IPS-15b (cell line): ENCODE results near the gene CLEC4E.
A peak's percentile ranks its signal among the peaks of the same experiment; 100 is the strongest.
"Not testable (repeated sequence)": the region's sequence is repeated elsewhere in the genome, so short reads cannot be mapped to it uniquely, and the experiment has no call there.

Experiments
- H3K27me3 ChIP-seq: one replicate; pipeline ENCODE4 v1.6.1; 2013; ENCODE audit warnings: low read length; ENCODE audit not compliant: control insufficient read depth, insufficient read depth
- H3K36me3 ChIP-seq: one replicate; pipeline ENCODE4 v1.6.1; 2013; ENCODE audit warnings: low read length; ENCODE audit not compliant: control insufficient read depth, insufficient read depth
- H3K4me1 ChIP-seq: one replicate; pipeline ENCODE4 v1.6.1; 2013; ENCODE audit warnings: mild to moderate bottlenecking, low read length; ENCODE audit not compliant: control insufficient read depth, insufficient read depth
- H3K4me3 ChIP-seq: one replicate; pipeline ENCODE4 v1.5.1; 2013; ENCODE audit warnings: low read depth, low read length
- H3K9ac ChIP-seq: one replicate; pipeline ENCODE4 v1.6.1; 2013; ENCODE audit warnings: low read depth, mild to moderate bottlenecking, low read length
- H3K9me3 ChIP-seq: one replicate; pipeline ENCODE4 v1.6.1; 2013; ENCODE audit warnings: mild to moderate bottlenecking, low read length; ENCODE audit not compliant: control insufficient read depth, insufficient read depth

CLEC4E gene, protein sequence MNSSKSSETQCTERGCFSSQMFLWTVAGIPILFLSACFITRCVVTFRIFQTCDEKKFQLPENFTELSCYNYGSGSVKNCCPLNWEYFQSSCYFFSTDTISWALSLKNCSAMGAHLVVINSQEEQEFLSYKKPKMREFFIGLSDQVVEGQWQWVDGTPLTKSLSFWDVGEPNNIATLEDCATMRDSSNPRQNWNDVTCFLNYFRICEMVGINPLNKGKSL

DNA sequence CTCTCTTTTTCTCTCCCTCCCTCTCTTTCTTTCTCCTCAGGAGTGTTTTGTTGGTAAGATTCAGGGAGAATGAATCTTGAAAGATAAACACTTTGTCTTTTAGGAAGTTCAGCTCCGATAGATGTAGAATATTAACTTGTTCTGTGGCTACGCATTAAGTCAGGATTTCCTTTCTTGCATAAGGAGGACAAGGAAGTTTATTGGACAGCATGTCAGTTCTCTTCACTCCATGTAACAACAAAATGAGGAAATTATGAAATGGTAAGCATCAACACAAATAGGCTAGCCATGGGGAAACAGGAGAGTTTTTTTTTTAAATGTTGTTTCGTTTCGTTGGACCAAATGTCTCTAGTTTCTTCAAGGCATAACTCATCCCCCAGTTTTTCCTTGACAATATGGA lies at the start of gene CLEC4E:
Gene CLEC4E, minus strand, starts transcription at position 75 of the 400 bp plus-strand sequence. CDS start 108 bp downstream, outside the sequence.
- not testable (repeated sequence) for H3K9ac ChIP-seq, H3K36me3 ChIP-seq, H3K4me3 ChIP-seq, H3K9me3 ChIP-seq, H3K4me1 ChIP-seq, H3K27me3 ChIP-seq

DNA sequence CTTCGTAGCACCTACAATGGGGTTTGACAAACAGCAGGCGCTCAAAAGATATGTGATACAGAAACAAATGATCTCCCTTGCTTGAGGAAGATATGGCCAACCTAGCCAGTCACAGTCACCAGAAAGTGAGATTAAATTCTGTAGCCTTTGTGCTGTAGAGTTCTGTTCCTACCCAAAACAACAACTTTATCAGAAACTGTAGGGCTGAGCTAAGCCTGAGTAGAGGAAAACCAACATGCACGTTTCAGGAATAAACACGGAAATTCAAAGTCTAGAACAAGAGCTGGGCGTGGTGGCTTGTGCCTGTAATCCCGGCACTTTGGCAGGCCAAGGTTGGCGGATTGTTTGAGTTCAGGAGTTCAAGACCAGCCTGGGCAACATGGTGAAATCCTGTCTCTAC lies 49.0 kb upstream of the CLEC4E start:
- Histone ChIP-seq H3K9me3 (no peaks in the 10 kb centered on the region), H3K9ac (no peak overlapping the region), H3K27me3 (no peaks in the 10 kb centered on the region), H3K4me3 (no peak overlapping the region), H3K36me3 (no peaks in the 10 kb centered on the region), H3K4me1 (peaks cover 5% of the 10 kb centered on the region)

DNA sequence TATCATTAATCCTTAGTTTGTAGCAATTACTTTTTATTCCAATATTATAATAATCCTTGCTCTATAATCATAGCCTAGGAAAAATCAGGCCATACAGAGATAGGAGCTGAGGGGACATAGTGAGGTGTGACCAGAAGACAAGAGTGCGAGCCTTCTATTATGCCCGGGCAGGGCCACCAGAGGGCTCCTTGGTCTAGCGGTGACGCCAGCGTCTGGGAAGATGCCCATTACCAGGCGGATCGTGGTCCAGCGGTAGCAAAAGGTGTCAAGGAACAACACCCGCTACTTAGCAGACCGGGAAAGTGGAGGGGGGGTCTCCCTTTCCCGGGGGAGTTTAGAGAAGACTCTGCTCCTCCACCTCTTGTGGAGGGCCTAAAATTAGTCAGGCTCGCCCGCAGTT lies 43.8 kb upstream of the CLEC4E start:
- not testable (repeated sequence) for H3K9ac ChIP-seq, H3K4me3 ChIP-seq, H3K27me3 ChIP-seq, H3K36me3 ChIP-seq, H3K4me1 ChIP-seq, H3K9me3 ChIP-seq

DNA sequence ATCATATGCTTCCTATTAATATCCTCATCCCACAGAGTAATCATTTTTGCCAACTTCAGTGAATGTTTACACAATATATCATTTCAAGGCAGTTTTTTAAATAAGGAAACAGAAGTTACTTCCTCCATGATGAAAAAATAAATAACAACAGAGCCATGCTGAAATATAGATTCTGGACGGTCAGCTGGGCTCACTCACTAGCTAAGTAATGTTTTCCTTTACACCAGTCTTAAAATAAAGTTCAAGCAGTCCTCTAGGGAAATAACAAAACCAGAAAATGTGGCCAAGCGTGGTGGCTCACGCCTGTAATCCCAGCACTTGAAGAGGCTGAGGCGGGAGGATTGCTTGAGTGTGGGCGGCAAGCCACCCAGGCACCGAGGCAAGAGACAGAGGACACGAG lies 43.3 kb upstream of the CLEC4E start:
- Histone ChIP-seq H3K9me3 (no peaks in the 10 kb centered on the region), H3K36me3 (no peaks in the 10 kb centered on the region), H3K27me3 (no peaks in the 10 kb centered on the region), H3K4me3 (no peak overlapping the region), H3K9ac (no peak overlapping the region), H3K4me1 (no peaks in the 10 kb centered on the region)

DNA sequence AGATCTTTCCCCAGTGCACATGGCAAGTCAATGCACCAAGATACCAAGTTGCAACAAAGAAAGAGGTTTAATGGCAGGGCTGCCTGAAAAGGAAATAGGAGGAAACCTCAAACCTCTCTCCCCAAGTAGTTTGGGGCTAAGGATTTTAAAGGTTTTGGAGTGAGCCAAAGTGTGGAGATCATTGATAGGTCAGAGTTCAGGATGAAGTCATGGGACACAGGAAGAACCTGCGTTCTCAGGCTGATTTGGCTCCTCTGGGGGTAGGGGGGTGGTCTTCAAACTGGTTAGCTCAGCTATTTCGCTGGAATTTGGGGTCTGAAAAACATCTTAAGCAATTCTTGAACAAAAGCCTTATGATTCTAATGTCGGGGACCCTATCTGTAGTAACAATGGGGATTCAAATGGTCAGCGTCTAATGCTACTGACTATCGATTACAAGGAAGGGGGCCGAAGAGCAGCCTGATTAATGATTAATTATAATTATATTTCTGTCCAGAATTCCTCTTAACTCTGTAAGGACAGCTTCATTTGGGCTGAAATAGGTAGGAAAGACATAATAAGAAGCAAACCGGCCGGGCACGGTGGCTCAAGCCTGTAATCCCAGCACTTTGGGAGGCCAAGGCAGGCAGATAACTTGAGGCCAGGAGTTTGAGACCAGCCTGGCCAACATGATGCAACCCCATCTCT lies 40.5 kb upstream of the CLEC4E start:
- no peaks in the 10 kb centered on the region for H3K9me3 ChIP-seq
- no peaks in the 10 kb centered on the region for H3K27me3 ChIP-seq
- no peaks in the 10 kb centered on the region for H3K36me3 ChIP-seq
- H3K9ac ChIP-seq, result no peak overlapping the region
- no peak overlapping the region for H3K4me3 ChIP-seq
- H3K4me1 ChIP-seq, result no peaks in the 10 kb centered on the region

DNA sequence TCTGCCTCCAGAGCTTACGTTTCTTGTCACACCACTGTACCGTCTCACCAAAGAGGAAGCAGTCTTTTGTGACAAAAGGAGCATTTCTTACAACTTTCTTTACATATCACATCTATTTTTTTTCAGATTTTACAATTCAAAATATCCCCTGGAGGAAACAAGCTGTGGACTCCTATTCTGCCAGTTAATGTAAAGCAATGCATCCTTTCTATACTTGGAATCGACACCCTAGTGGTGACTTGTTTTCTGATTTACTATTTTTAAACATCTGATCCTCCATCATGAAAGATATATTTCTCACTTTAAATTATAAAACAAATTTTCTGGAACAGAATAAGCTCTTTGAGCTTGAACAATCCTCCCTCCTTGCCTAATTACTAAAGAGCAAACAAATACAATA lies 37.2 kb upstream of the CLEC4E start:
- H3K9me3 ChIP-seq, result no peaks in the 10 kb centered on the region
- no peaks in the 10 kb centered on the region for H3K27me3 ChIP-seq
- no peaks in the 10 kb centered on the region for H3K36me3 ChIP-seq
- H3K9ac ChIP-seq, result peak overlapping the region; percentile 3
- H3K4me3 ChIP-seq, result no peak overlapping the region
- no peaks in the 10 kb centered on the region for H3K4me1 ChIP-seq

DNA sequence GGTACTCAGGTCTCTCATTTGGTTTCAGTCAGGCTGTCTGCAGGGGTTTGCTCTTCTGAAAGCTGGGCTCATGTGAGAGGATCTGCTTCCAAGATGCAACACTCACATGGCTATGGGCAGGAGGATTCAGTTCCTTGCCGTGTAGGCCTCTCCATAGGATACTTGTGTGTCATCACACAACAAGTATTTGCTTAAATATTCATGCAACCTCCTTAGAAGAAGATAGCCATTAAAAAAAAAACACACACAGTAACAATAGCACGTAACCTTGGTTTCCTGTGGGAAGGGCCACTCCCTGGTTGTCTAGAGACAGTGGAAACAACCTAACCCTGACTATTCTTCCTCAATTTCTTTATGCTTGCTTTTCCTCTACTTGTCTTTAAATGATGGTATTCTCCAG lies 31.8 kb upstream of the CLEC4E start:
- no peak overlapping the region for H3K9ac ChIP-seq
- peaks cover 3% of the 10 kb centered on the region for H3K9me3 ChIP-seq
- no peaks in the 10 kb centered on the region for H3K27me3 ChIP-seq
- H3K36me3 ChIP-seq, result no peaks in the 10 kb centered on the region
- H3K4me1 ChIP-seq, result no peaks in the 10 kb centered on the region
- no peak overlapping the region for H3K4me3 ChIP-seq

DNA sequence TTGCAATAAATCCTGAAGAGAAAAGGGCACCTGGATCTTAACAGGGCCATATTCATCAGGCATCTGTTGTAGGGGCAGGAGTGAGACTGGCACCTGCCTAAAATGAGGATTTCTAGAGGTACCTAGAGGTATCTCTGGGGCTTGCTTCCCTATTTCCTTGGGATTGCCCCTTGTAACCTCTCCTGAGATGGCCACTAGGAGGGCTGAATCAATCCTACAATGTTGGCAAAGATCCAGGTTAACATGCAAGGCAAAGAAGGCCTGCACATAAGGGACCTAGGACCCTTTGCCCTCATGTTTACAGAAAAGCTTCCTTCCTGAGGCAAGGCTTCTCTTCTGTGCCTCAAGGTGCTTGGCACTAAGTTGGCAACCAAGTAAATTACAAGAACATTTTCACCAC lies 25.8 kb upstream of the CLEC4E start:
- H3K9me3 ChIP-seq, result peaks cover 3% of the 10 kb centered on the region
- H3K36me3 ChIP-seq, result no peaks in the 10 kb centered on the region
- no peak overlapping the region for H3K9ac ChIP-seq
- H3K27me3 ChIP-seq, result no peaks in the 10 kb centered on the region
- peaks cover 21% of the 10 kb centered on the region for H3K4me1 ChIP-seq
- H3K4me3 ChIP-seq, result no peak overlapping the region

DNA sequence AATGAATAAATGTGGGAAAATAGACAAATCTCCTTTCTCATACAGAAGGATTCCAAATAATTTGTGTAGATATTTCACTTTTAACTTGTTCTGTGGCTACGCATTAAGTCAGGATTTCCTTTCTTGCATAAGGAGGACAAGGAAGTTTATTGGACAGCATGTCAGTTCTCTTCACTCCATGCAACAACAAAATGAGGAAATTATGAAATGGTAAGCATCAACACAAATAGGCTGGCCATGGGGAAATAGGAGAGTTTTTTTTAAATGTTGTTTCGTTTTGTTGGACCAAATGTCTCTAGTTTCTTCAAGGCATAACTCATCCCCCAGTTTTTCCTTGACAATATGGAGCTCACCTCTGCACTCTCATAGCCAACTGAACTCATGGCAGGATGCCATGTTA lies 25.3 kb upstream of the CLEC4E start:
- peaks cover 21% of the 10 kb centered on the region for H3K4me1 ChIP-seq
- H3K36me3 ChIP-seq, H3K4me3 ChIP-seq, H3K9me3 ChIP-seq, H3K27me3 ChIP-seq, H3K9ac ChIP-seq: not testable (repeated sequence)

DNA sequence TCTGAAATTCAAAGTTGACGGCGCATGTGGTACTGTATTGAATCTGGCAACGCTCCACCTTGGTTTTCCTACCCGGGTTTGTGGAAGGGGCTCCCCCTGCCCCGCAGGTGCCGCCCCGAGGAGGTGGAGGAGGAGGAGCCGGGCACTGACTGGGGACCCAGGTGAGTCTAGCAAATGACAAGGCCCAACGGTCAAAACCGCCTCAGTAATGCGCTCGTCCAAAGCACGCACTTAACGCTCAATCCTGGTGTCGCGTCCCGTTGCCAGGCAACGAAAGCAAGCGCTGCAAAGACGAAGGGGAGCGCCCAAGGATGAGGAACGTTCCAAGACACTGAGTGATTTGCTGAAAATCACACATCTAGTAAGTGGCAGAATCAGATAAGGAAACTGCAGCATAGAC lies 24.0 kb upstream of the CLEC4E start:
- Histone ChIP-seq H3K9me3 (peaks cover 3% of the 10 kb centered on the region), H3K4me3 (peak overlapping the region; percentile 24), H3K27me3 (no peaks in the 10 kb centered on the region)

DNA sequence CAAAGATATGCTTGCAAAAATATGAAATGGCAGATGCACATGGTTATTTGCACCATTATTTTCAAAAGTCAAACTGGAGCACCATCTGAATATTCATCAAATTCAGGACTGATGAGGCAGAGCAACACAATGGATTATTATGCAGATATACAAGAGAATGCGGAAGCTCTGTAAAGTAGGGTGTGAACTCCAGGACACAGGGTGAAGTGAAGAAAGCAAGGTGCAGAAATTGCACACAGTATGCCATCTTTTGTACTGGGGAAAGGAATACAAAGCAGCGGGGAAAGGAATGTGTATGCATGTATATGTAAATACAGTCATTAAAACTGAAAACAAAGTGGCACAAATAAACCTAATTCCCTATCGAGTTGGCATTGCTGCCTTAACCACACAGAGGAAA lies 22.7 kb upstream of the CLEC4E start:
- no peaks in the 10 kb centered on the region for H3K36me3 ChIP-seq
- H3K4me3 ChIP-seq, result no peak overlapping the region
- no peak overlapping the region for H3K9ac ChIP-seq
- no peaks in the 10 kb centered on the region for H3K27me3 ChIP-seq
- H3K4me1 ChIP-seq, result peaks cover 21% of the 10 kb centered on the region
- H3K9me3 ChIP-seq, result peaks cover 3% of the 10 kb centered on the region

More for the DNA sequence above, 24.0 kb upstream of the CLEC4E start:
- peaks cover 21% of the 10 kb centered on the region for H3K4me1 ChIP-seq
- H3K9ac ChIP-seq, result no peak overlapping the region
- no peaks in the 10 kb centered on the region for H3K36me3 ChIP-seq

DNA sequence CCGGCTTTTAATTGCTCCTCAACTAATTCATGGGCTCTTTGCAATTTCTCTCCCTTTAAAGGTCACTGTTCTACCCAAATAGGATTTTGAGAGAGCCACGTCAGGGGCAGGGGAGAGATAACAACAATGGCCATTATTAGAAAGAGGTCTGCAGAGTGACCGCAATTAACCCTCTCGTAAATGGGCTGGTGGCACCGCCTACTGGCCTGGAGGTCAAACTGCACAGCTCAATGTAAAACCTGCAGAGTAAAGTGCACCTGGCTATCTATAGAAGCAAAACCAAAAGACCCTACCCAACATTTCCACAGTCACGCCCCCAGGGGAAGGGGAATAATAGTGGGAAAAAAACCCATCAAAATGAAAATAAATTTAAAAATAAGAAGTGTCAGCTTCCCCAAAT lies 21.6 kb upstream of the CLEC4E start:
- H3K9ac ChIP-seq, result no peak overlapping the region
- no peaks in the 10 kb centered on the region for H3K9me3 ChIP-seq
- H3K4me3 ChIP-seq, result no peak overlapping the region
- H3K4me1 ChIP-seq, result peaks cover 21% of the 10 kb centered on the region
- H3K36me3 ChIP-seq, result no peaks in the 10 kb centered on the region
- H3K27me3 ChIP-seq, result no peaks in the 10 kb centered on the region
